H9 (cell line): Measurements from ENCODE around the gene IGFBP7. TPM values are rescaled to one million over a fixed set of nuclear protein-coding genes. Genes with fewer than 3 reads are reported as not detected.

Experiments used
- DNase-seq: peaks from one replicate; pipeline ENCODE4 v3.0.0-alpha.2; 2017
- H2AFZ ChIP-seq: one replicate; pipeline ENCODE4 v1.6.1; 2013; ENCODE audit warnings: mild to moderate bottlenecking, low read length, control low read depth, moderate library complexity
- H2AK5ac ChIP-seq: 2 replicates; pipeline ENCODE4 v1.6.1; 2013; ENCODE audit warnings: low read length, control low read depth, mixed read lengths; ENCODE audit not compliant: insufficient read length
- H2BK120ac ChIP-seq: one replicate; pipeline ENCODE4 v1.6.1; 2013; ENCODE audit warnings: low read depth, mild to moderate bottlenecking, low read length, control low read depth, inconsistent platforms; ENCODE audit not compliant: poor library complexity, severe bottlenecking
- H2BK12ac ChIP-seq: 2 replicates; pipeline ENCODE4 v1.6.1; 2013; ENCODE audit warnings: low read length, control low read depth, mixed read lengths, low read depth; ENCODE audit not compliant: insufficient read length
- H2BK15ac ChIP-seq: 2 replicates; pipeline ENCODE4 v1.6.1; 2013; ENCODE audit warnings: low read depth, low read length, control low read depth
- H2BK20ac ChIP-seq: one replicate; pipeline ENCODE4 v1.6.1; 2013; ENCODE audit warnings: low read depth, mild to moderate bottlenecking, low read length, control low read depth, inconsistent platforms; ENCODE audit not compliant: poor library complexity, severe bottlenecking
- H2BK5ac ChIP-seq: 2 replicates; pipeline ENCODE4 v1.6.1; 2013; ENCODE audit warnings: low read length, control low read depth, mixed read lengths; ENCODE audit not compliant: insufficient read length
- H3K14ac ChIP-seq: 2 replicates; pipeline ENCODE4 v1.6.1; 2013; ENCODE audit warnings: low read length, control low read depth; ENCODE audit not compliant: insufficient read depth
- H3K18ac ChIP-seq: 2 replicates; pipeline ENCODE4 v1.6.1; 2013; ENCODE audit warnings: low read depth, mild to moderate bottlenecking, mixed read lengths, low read length, control low read depth; ENCODE audit not compliant: insufficient read length
- H3K23ac ChIP-seq: 2 replicates; pipeline ENCODE4 v1.6.1; 2013; ENCODE audit warnings: low read length, control low read depth, mixed read lengths, low read depth; ENCODE audit not compliant: insufficient read length
- H3K23me2 ChIP-seq: 2 replicates; pipeline ENCODE4 v1.6.1; 2013; ENCODE audit warnings: low read depth, mild to moderate bottlenecking, mixed read lengths, low read length, control low read depth; ENCODE audit not compliant: insufficient read length, poor library complexity, severe bottlenecking
- H3K27ac ChIP-seq: 2 replicates; pipeline ENCODE4 v1.5.1; 2013; ENCODE audit warnings: low read length, control low read depth, mixed read lengths, low read depth; ENCODE audit not compliant: insufficient read length
- H3K27me3 ChIP-seq: 2 replicates; pipeline ENCODE4 v1.6.1; 2013; ENCODE audit warnings: low read length, control low read depth, inconsistent platforms; ENCODE audit not compliant: insufficient read depth
- H3K4ac ChIP-seq: 2 replicates; pipeline ENCODE4 v1.6.1; 2013; ENCODE audit warnings: low read depth, mild to moderate bottlenecking, control low read depth, inconsistent platforms, low read length, moderate library complexity
- H3K4me1 ChIP-seq: 2 replicates; pipeline ENCODE4 v1.6.1; 2013; ENCODE audit warnings: low read length, control low read depth, inconsistent platforms; ENCODE audit not compliant: insufficient read depth
- H3K4me2 ChIP-seq: 2 replicates; pipeline ENCODE4 v1.6.1; 2013; ENCODE audit warnings: low read length, control low read depth, mixed read lengths; ENCODE audit not compliant: insufficient read length, insufficient read depth
- H3K56ac ChIP-seq: 2 replicates; pipeline ENCODE4 v1.6.1; 2013; ENCODE audit warnings: low read depth, mild to moderate bottlenecking, mixed read lengths, low read length, control low read depth; ENCODE audit not compliant: insufficient read length
- H3K79me1 ChIP-seq: 2 replicates; pipeline ENCODE4 v1.6.1; 2013; ENCODE audit warnings: low read depth, mild to moderate bottlenecking, moderate library complexity, low read length, control low read depth, inconsistent platforms; ENCODE audit not compliant: insufficient read depth, poor library complexity, severe bottlenecking
- H3K79me2 ChIP-seq: 2 replicates; pipeline ENCODE4 v1.6.1; 2013; ENCODE audit warnings: low read length, control low read depth, inconsistent platforms; ENCODE audit not compliant: insufficient read depth
- H3K9ac ChIP-seq: 2 replicates; pipeline ENCODE4 v1.6.1; 2013; ENCODE audit warnings: low read length, control low read depth, mixed read lengths; ENCODE audit not compliant: insufficient read length; ENCODE audit errors: extremely low read depth
- H3K9me3 ChIP-seq: one replicate; pipeline ENCODE4 v1.6.1; 2013; ENCODE audit warnings: low read depth, low read length, inconsistent platforms; ENCODE audit not compliant: control insufficient read depth
- H3T11ph ChIP-seq: one replicate; pipeline ENCODE4 v1.6.1; 2013; ENCODE audit warnings: mild to moderate bottlenecking, low read length, control low read depth, inconsistent platforms
- H4K20me1 ChIP-seq: one replicate; pipeline ENCODE4 v1.6.1; 2013; ENCODE audit not compliant: control insufficient read depth, insufficient read length, insufficient read depth
- H4K5ac ChIP-seq: 2 replicates; pipeline ENCODE4 v1.6.1; 2013; ENCODE audit warnings: low read depth, mild to moderate bottlenecking, mixed read lengths, low read length, control low read depth; ENCODE audit not compliant: insufficient read length
- H4K8ac ChIP-seq: replicated peaks from 2 replicates; pipeline ENCODE4 v1.6.1; 2013; ENCODE audit warnings: low read length, control low read depth, mixed read lengths, low read depth; ENCODE audit not compliant: insufficient read length
- H4K91ac ChIP-seq: 2 replicates; pipeline ENCODE4 v1.6.1; 2013; ENCODE audit warnings: low read depth, mild to moderate bottlenecking, moderate library complexity, mixed read lengths, low read length, control low read depth; ENCODE audit not compliant: insufficient read length
- H3K27ac Mint-ChIP-seq, 3 experiments: 2 replicates in 2 of 3; 3 replicates in 1 of 3; pipeline ENCODE4 v1.8.0; 2020 to 2021; ENCODE audit warnings: mixed read lengths in 3 of 3, mild to moderate bottlenecking in 1 of 3, moderate library complexity in 1 of 3
- H3K27me3 Mint-ChIP-seq: 2 replicates; pipeline ENCODE4 v1.8.0; 2021; ENCODE audit warnings: low read depth, mild to moderate bottlenecking, moderate library complexity, mixed read lengths
- H3K36me3 Mint-ChIP-seq, 3 experiments: 2 replicates in 2 of 3; 3 replicates in 1 of 3; pipeline ENCODE4 v1.8.0; 2020 to 2021; ENCODE audit warnings: low read depth in 3 of 3, mixed read lengths in 3 of 3; ENCODE audit not compliant: insufficient read depth in 1 of 3
- H3K4me1 Mint-ChIP-seq, 2 experiments: 2 replicates each; pipeline ENCODE4 v1.8.0; 2020; ENCODE audit warnings: mixed read lengths in 2 of 2
- H3K4me3 Mint-ChIP-seq, 2 experiments: 2 replicates in 1 of 2; 3 replicates in 1 of 2; pipeline ENCODE4 v1.8.0; 2020 to 2021; ENCODE audit warnings: mild to moderate bottlenecking in 2 of 2, mixed read lengths in 2 of 2, moderate library complexity in 1 of 2
- H3K9me3 Mint-ChIP-seq, 2 experiments: 2 replicates in 1 of 2; 3 replicates in 1 of 2; pipeline ENCODE4 v1.8.0; 2020; ENCODE audit warnings: mild to moderate bottlenecking in 2 of 2, mixed read lengths in 2 of 2, moderate library complexity in 1 of 2
- WGBS: extraction: QIAGEN DNeasy Blood & Tissue Kit; methylation state at CpG from one replicate; pipeline ENCODE4 v1.1.7; 2013; ENCODE audit warnings: missing lambda C conversion rate, low lambda C conversion rate, mixed read lengths; ENCODE audit not compliant: insufficient read length; ENCODE audit errors: extremely low coverage; 5-methylcytosine and 5-hydroxymethylcytosine counted together
- total RNA-seq: library from RNA; stranded (reverse); gene quantifications from 2 replicates; pipeline ENCODE4 v1.2.1, GENCODE V29; 2021
- TF ChIP-seq, protein P1 (sequence below): fragments of 200-600 bp; sonication (generic); conservative IDR thresholded peaks from 3 replicates; pipeline ENCODE4 v1.8.0; 2021; ENCODE audit warnings: antibody characterized with exemption, mild to moderate bottlenecking

IGFBP7 gene
- total RNA-seq, 1 experiment from 2014 or later: 0.37 TPM

DNA sequence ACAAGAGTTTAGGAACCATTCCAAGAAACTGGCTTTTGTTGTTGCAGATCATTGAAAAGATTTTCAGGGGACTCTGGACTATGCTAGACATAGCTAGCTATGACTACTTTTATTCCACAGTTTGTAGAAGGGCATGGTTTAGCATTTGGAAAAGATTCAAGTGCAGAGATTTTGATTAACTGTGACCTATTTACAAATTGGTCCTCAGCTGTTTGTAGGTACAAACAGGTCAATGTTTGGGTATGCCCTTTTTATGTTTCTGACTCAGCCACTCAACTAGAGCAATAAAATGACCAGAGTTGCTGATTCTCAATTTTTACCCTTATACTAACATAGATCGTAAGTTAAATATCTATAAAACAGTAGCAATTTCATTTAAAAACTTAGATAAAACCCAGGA lies 46.7 kb downstream of the IGFBP7 start:
- no peaks in the 10 kb centered on the region for H3K36me3 Mint-ChIP-seq
- Histone ChIP-seq H3K27ac (no peak overlapping the region), H2AFZ (no peak overlapping the region), H4K20me1 (no peaks in the 10 kb centered on the region), H2BK5ac (no peak overlapping the region), H4K8ac (no peak overlapping the region), H3T11ph (no peak overlapping the region), H4K91ac (no peak overlapping the region), H3K27me3 (no peaks in the 10 kb centered on the region), H3K9me3 (no peaks in the 10 kb centered on the region), H2AK5ac (no peak overlapping the region), H2BK15ac (no peak overlapping the region), H3K9ac (no peak overlapping the region), H2BK12ac (no peak overlapping the region), H3K23me2 (no peaks in the 10 kb centered on the region), H4K5ac (no peak overlapping the region), H2BK20ac (no peak overlapping the region), H3K56ac (no peak overlapping the region), H3K4me2 (no peak overlapping the region), H3K4me1 (no peaks in the 10 kb centered on the region), H3K18ac (no peak overlapping the region), H3K23ac (no peak overlapping the region), H2BK120ac (no peak overlapping the region), H3K14ac (no peak overlapping the region), H3K79me2 (no peaks in the 10 kb centered on the region), H3K4ac (no peak overlapping the region), H3K79me1 (no peaks in the 10 kb centered on the region)
- peaks cover 2% of the 10 kb centered on the region; the same call in 1 of the 2 replicates for H3K27me3 Mint-ChIP-seq
- no peaks in the 10 kb centered on the region for H3K9me3 Mint-ChIP-seq
- TF ChIP-seq, protein P1, sequence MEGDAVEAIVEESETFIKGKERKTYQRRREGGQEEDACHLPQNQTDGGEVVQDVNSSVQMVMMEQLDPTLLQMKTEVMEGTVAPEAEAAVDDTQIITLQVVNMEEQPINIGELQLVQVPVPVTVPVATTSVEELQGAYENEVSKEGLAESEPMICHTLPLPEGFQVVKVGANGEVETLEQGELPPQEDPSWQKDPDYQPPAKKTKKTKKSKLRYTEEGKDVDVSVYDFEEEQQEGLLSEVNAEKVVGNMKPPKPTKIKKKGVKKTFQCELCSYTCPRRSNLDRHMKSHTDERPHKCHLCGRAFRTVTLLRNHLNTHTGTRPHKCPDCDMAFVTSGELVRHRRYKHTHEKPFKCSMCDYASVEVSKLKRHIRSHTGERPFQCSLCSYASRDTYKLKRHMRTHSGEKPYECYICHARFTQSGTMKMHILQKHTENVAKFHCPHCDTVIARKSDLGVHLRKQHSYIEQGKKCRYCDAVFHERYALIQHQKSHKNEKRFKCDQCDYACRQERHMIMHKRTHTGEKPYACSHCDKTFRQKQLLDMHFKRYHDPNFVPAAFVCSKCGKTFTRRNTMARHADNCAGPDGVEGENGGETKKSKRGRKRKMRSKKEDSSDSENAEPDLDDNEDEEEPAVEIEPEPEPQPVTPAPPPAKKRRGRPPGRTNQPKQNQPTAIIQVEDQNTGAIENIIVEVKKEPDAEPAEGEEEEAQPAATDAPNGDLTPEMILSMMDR: no peak
- WGBS: no CpG with 5 or more reads among the region's 1 CpG
- H3K4me1 Mint-ChIP-seq: no peaks in the 10 kb centered on the region
- DNase-seq: no peak
- H3K27ac Mint-ChIP-seq: no peak overlapping the region
- no peak overlapping the region for H3K4me3 Mint-ChIP-seq
